Esophagus muscularis mucosa (tissue), 3 donors: Measurements from ENCODE around the gene NOL6.

ENCODE experiments used
- CTCF ChIP-seq, 3 experiments: fragments of 200-600 bp in 2 of 3; fragments of 450-650 bp in 1 of 3; sonication (generic) in 2 of 3; IDR thresholded peaks; one replicate each; pipeline ENCODE4 v1.5.1; 2017 to 2019; ENCODE audit warnings: antibody characterized with exemption in 3 of 3, mild to moderate bottlenecking in 2 of 3, moderate library complexity in 1 of 3
- POLR2A ChIP-seq: fragments of 450-650 bp; IDR thresholded peaks from one replicate; pipeline ENCODE4 v1.6.1; 2017; ENCODE audit warnings: antibody characterized with exemption, moderate library complexity, mild to moderate bottlenecking, low read depth

GRCh38 chr9:33461492-33461891 lies 12.2 kb downstream of the NOL6 start:
- TF ChIP-seq CTCF (IDR thresholded peaks at IDR 0.05): no peak
- no peak for TF ChIP-seq POLR2A
